CD4-positive, alpha-beta T cell (primary cell): ENCODE results near the gene ANKRD9. TPM values are rescaled to one million over a fixed set of nuclear protein-coding genes. Genes with fewer than 3 reads are reported as not detected.

Experiments
- ATAC-seq: fragments of 200-7000 bp; cut with Tn5 transposase; one replicate; pipeline ENCODE4 v1.10.0; 2022; ENCODE audit warnings: mild to moderate bottlenecking; ENCODE audit not compliant: poor library complexity
- CTCF ChIA-PET: fragments of 350-600 bp; sonication (Branson Sonifier 250); formaldehyde crosslinking; loops from one replicate; lab custom pipeline; 2021; ENCODE audit warnings: antibody characterized with exemption, inconsistent platforms; lab: Charles Lee
- POLR2A ChIA-PET: fragments of 350-600 bp; sonication (Branson Sonifier 250); formaldehyde crosslinking; loops from one replicate; lab custom pipeline; 2021; ENCODE audit warnings: antibody characterized with exemption, inconsistent platforms; lab: Charles Lee
- DNase-seq, 14 experiments: peaks; one replicate each; pipeline ENCODE4 v3.0.0-alpha.2; 2013 to 2020; ENCODE audit warnings: mixed read lengths in 2 of 14
- H3K27ac ChIP-seq, 2 donors: one replicate each; pipeline versions ENCODE4 v1.5.1 to v1.7.0; 2013; ENCODE audit warnings: low read length in 2 of 2, low read depth in 1 of 2, mild to moderate bottlenecking in 1 of 2
- H3K27me3 ChIP-seq, 2 experiments: 1 replicate in 1 of 2; 2 replicates in 1 of 2; pipeline versions ENCODE4 v1.6.1 to v1.7.0; 2013; ENCODE audit warnings: low read length in 2 of 2, control low read depth in 1 of 2, mild to moderate bottlenecking in 1 of 2, moderate library complexity in 1 of 2; ENCODE audit not compliant: insufficient read depth in 2 of 2, control insufficient read depth in 1 of 2
- H3K36me3 ChIP-seq: one replicate; pipeline ENCODE4 v1.6.1; 2013; ENCODE audit warnings: low read length, control low read depth; ENCODE audit not compliant: insufficient read depth
- H3K4me1 ChIP-seq: one replicate; pipeline ENCODE4 v1.6.1; 2013; ENCODE audit warnings: low read length, control low read depth; ENCODE audit not compliant: insufficient read depth
- H3K4me3 ChIP-seq: one replicate; pipeline ENCODE4 v1.5.1; 2013; ENCODE audit warnings: mild to moderate bottlenecking, low read length, moderate library complexity
- H3K9me3 ChIP-seq, 2 experiments: 1 replicate in 1 of 2; 2 replicates in 1 of 2; pipeline versions ENCODE4 v1.6.1 to v1.7.0; 2013; ENCODE audit warnings: low read length in 2 of 2, mild to moderate bottlenecking in 2 of 2, control low read depth in 1 of 2, moderate library complexity in 1 of 2; ENCODE audit not compliant: control insufficient read depth in 1 of 2, insufficient read depth in 1 of 2
- H3K27ac Mint-ChIP-seq: one replicate; pipeline ENCODE4 v1.8.0; 2020; ENCODE audit warnings: mixed read lengths
- H3K27me3 Mint-ChIP-seq: one replicate; pipeline ENCODE4 v1.8.0; 2021; ENCODE audit warnings: mixed read lengths
- H3K36me3 Mint-ChIP-seq: one replicate; pipeline ENCODE4 v1.8.0; 2021; ENCODE audit warnings: low read depth, mixed read lengths
- H3K4me1 Mint-ChIP-seq: one replicate; pipeline ENCODE4 v1.8.0; 2021; ENCODE audit warnings: low read depth, mixed read lengths
- H3K4me3 Mint-ChIP-seq: one replicate; pipeline ENCODE4 v1.8.0; 2020; ENCODE audit warnings: mild to moderate bottlenecking, mixed read lengths
- H3K9me3 Mint-ChIP-seq: one replicate; pipeline ENCODE4 v1.8.0; 2020; ENCODE audit warnings: mixed read lengths
- intact Hi-C, 2 experiments: fragments of 100-400 bp; cut with DNase I in 1 of 2; cut with micrococcal nuclease in 1 of 2; formaldehyde crosslinking; loops; one replicate each; pipeline versions ENCODE4 v1.15.1 to v1.9.0; 2023 to 2025; cut with DNase I, micrococcal nuclease
- microRNA-seq: library from miRNA; unstranded; fragments of <30 nt; microRNA quantifications from one replicate; pipeline ENCODE4 v1.2.0, GENCODE V29; 2021; ENCODE audit warnings: borderline microRNAs expressed, borderline replicate concordance
- total RNA-seq, 174 experiments: library from RNA in 2 of 174; stranded (reverse) in 2 of 174; gene quantifications; one replicate each; pipeline ENCODE4 v1.2.3 and lab custom pipeline; 2021 to 2026
- TF ChIP-seq, protein P1 (sequence below): fragments of 200-600 bp; IDR thresholded peaks from one replicate; pipeline ENCODE4 v1.8.0; 2022; ENCODE audit warnings: antibody characterized with exemption, mild to moderate bottlenecking

The ANKRD9 gene
- total RNA-seq, 2 experiments from 2014 or later, result 4.4 to 5.5 TPM

DNA sequence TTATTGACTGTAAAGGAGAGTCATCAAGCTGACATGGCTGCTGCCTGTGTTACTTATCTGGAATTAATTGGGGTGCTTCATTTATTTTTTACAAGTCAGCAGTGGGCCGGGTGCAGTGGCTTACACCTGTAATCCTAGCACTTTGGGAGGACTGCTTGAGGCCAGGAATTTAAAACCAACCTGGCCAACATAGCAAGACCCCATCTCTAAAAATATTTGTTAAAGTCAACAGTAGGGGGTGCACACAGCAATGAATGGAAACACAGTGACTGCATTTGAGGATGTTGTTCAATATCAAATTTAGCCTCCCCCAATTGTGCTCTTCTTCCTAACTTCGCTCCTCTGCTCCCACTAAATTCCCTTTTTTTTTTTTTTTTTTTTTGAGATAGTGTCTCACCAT lies 52.1 kb downstream of the ANKRD9 start:
- Mint-ChIP-seq H3K9me3 (no peaks in the 10 kb centered on the region), H3K27ac (no peak overlapping the region), H3K4me1 (no peaks in the 10 kb centered on the region), H3K4me3 (no peak overlapping the region), H3K27me3 (no peaks in the 10 kb centered on the region), H3K36me3 (peaks cover 18% of the 10 kb centered on the region)
- no peak overlapping the region for H3K27ac ChIP-seq
- intact Hi-C loops, result loop anchor here in 1 of 2 experiments (5.0 kb wide), 1 partner anchor 60 kb away; no protein-coding TSS in a partner anchor
- peaks cover 5% of the 10 kb centered on the region for H3K4me1 ChIP-seq
- no peaks in the 10 kb centered on the region for H3K27me3 ChIP-seq
- no peak overlapping the region for H3K4me3 ChIP-seq
- TF ChIP-seq, protein P1, sequence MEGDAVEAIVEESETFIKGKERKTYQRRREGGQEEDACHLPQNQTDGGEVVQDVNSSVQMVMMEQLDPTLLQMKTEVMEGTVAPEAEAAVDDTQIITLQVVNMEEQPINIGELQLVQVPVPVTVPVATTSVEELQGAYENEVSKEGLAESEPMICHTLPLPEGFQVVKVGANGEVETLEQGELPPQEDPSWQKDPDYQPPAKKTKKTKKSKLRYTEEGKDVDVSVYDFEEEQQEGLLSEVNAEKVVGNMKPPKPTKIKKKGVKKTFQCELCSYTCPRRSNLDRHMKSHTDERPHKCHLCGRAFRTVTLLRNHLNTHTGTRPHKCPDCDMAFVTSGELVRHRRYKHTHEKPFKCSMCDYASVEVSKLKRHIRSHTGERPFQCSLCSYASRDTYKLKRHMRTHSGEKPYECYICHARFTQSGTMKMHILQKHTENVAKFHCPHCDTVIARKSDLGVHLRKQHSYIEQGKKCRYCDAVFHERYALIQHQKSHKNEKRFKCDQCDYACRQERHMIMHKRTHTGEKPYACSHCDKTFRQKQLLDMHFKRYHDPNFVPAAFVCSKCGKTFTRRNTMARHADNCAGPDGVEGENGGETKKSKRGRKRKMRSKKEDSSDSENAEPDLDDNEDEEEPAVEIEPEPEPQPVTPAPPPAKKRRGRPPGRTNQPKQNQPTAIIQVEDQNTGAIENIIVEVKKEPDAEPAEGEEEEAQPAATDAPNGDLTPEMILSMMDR, result no peak
- CTCF ChIA-PET, result interaction anchor here (0.6 kb wide), 1 partner anchor 349 kb away, joined by 6 read pairs; no protein-coding TSS in a partner anchor
- no peak for ATAC-seq
- H3K9me3 ChIP-seq, result no peaks in the 10 kb centered on the region
- no peak for DNase-seq
- H3K36me3 ChIP-seq, result peaks cover 18% of the 10 kb centered on the region
- POLR2A ChIA-PET, result no interaction called here

DNA sequence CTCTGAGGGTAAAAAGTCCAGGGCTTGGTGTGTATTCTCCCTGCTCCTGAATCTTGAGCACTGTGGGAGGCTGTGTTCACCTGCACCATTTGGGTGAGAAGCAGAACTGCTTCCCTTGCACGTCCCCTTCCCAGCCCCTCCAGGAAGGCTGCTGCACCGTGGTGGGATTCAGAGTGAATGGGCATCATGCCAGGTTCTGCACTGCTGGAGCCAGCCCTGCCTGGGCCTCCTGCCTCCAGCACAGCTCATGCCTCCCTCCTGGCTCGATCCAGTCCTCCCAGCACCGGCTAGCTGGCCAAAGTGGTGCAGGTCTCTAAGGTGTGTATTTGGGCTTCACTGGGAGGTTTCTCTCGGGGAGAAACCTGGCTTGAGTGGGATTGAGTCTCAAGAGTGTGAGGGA lies 54.9 kb downstream of the ANKRD9 start:
- POLR2A ChIA-PET, result no interaction called here
- Mint-ChIP-seq H3K4me1 (no peaks in the 10 kb centered on the region), H3K27me3 (no peaks in the 10 kb centered on the region), H3K36me3 (peaks cover 41% of the 10 kb centered on the region), H3K27ac (no peak overlapping the region), H3K4me3 (no peak overlapping the region), H3K9me3 (no peaks in the 10 kb centered on the region)
- H3K4me1 ChIP-seq, result no peaks in the 10 kb centered on the region
- peaks cover 43% of the 10 kb centered on the region for H3K36me3 ChIP-seq
- H3K27me3 ChIP-seq, result no peaks in the 10 kb centered on the region
- CTCF ChIA-PET, result interaction anchor here (1.1 kb wide), 1 partner anchor 18 kb away, joined by 6 read pairs; no protein-coding TSS in a partner anchor
- no peak overlapping the region for H3K4me3 ChIP-seq
- intact Hi-C loops, result loop anchor here in 1 of 2 experiments (5.0 kb wide), 1 partner anchor 63 kb away; no protein-coding TSS in a partner anchor
- TF ChIP-seq, protein P1, result no peak
- DNase-seq, result no peak
- no peak overlapping the region for H3K27ac ChIP-seq
- no peak for ATAC-seq
- no peaks in the 10 kb centered on the region for H3K9me3 ChIP-seq

DNA sequence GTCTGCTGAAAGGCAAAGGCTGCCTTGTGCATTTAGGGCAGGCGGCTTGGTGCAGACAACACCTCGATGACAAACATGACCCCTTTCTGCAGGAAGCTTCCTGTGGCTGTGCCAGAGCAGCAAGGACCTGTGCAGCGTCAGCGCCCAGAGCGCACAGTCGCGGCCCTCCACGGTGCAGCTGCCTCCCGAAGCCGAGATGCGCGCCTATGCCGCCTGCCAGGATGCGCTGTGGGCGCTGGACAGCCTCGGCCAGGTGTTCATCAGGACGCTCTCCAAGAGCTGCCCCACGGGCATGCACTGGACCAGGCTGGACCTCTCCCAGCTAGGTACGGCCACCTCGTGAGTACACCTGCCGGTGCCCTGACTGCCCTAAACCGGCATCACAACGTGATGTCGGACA lies 57.3 kb downstream of the ANKRD9 start:
- intact Hi-C loops, result no loop called here
- H3K4me1 Mint-ChIP-seq, result no peaks in the 10 kb centered on the region

More for the DNA sequence above, 57.3 kb downstream of the ANKRD9 start:
- no peak overlapping the region for H3K27ac ChIP-seq
- no peak for ATAC-seq
- ChIA-PET CTCF (no interaction called here), POLR2A (no interaction called here)
- no peak overlapping the region for H3K4me3 ChIP-seq
- no peaks in the 10 kb centered on the region for H3K4me1 ChIP-seq
- no peaks in the 10 kb centered on the region for H3K27me3 ChIP-seq
- Mint-ChIP-seq H3K36me3 (peaks cover 51% of the 10 kb centered on the region), H3K9me3 (no peaks in the 10 kb centered on the region), H3K4me3 (no peak overlapping the region), H3K27me3 (no peaks in the 10 kb centered on the region), H3K27ac (no peak overlapping the region)
- H3K36me3 ChIP-seq, result peaks cover 35% of the 10 kb centered on the region
- no peak for DNase-seq
- TF ChIP-seq, protein P1, result no peak
- no peaks in the 10 kb centered on the region for H3K9me3 ChIP-seq

Small RNA genes within 50 kb of the gene (microRNA-seq; reads per million reads assigned to microRNA genes)
- not detected for gene MIR4309

Other genes starting within 250 kb of the ANKRD9 start
- 1 to 10 TPM; 2.3 to 2.5 TPM for gene MOK, start 204.6 kb downstream of the ANKRD9 start, total RNA-seq
- 10 to 100 TPM; 25.4 to 28.1 TPM for gene ZNF839, start 190.0 kb downstream of the ANKRD9 start, total RNA-seq
- gene CINP, start 146.9 kb downstream of the ANKRD9 start, total RNA-seq, result 10 to 100 TPM; 12.6 to 14.5 TPM
- 1 to 10 TPM; 5.0 to 5.4 TPM for gene TECPR2, start 146.8 kb downstream of the ANKRD9 start, total RNA-seq
- gene RCOR1, start 82.9 kb upstream of the ANKRD9 start, total RNA-seq, result 10 to 100 TPM; 20.5 to 23.1 TPM